IPS DF 19.7 (cell line): Measurements from ENCODE around the gene MIS18BP1.
"Not testable (repeated sequence)": the region's sequence is repeated elsewhere in the genome, so short reads cannot be mapped to it uniquely, and the experiment has no call there.

Source experiments
- DNase-seq: peaks from one replicate; pipeline ENCODE4 v3.0.0-alpha.2; 2013; ENCODE audit warnings: low read depth, low spot score

The MIS18BP1 gene

DNA sequence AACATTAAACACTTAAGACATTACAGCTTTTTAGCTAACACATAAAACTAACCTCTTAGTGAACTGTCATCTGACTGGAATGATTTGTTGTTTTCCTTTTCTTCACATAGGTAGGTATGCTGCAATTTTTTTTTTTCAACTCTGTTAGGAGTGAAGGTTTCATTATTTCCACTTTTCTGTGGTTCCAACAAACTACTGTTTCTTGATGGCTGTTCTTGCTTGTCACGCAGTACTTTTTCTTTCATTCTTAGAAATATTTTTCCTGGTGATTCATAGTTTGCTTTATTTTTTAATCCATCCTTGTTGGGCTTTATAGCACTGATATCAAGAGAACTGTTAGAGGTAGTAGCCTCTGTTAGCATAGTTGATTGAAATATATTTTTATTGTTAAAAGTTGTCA lies 6.3 kb downstream of the MIS18BP1 start:
- no peak for DNase-seq

- DNase-seq: no peak
Observed at GRCh38 chr14:45246151-45246550, 6.9 kb downstream of the MIS18BP1 start.

GRCh38 chr14:45242706-45243105 lies 10.3 kb downstream of the MIS18BP1 start:
- DNase-seq: no peak

- DNase-seq: no peak
Observed at GRCh38 chr14:45238988-45239387, 14.0 kb downstream of the MIS18BP1 start.

GRCh38 chr14:45227566-45227965 lies 25.4 kb downstream of the MIS18BP1 start:
- DNase-seq: no peak

GRCh38 chr14:45222485-45223262 lies 30.3 kb downstream of the MIS18BP1 start:
- no peak for DNase-seq

- DNase-seq: not testable (repeated sequence)
Observed at GRCh38 chr14:45214341-45214740, 38.7 kb downstream of the MIS18BP1 start.

DNA sequence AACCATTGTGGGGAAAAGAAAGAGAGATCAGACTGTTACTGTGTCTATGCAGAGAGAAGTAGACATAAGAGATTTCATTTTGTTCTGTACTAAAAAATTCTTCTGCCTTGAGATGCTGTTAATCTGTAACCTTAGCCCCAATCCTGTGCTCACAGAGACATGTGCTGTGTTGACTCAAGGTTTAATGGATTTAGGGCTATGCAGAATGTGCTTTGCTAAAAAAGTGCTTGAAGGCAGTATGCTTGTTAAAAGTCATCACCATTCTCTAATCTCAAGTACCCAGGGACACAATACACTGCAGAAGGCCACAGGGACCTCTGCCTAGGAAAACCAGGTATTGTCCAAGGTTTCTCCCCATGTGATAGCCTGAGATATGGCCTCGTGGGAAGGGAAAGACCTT lies 39.3 kb downstream of the MIS18BP1 start:
- not testable (repeated sequence) for DNase-seq

GRCh38 chr14:45212231-45212630 lies 40.8 kb downstream of the MIS18BP1 start:
- no peak for DNase-seq

DNA sequence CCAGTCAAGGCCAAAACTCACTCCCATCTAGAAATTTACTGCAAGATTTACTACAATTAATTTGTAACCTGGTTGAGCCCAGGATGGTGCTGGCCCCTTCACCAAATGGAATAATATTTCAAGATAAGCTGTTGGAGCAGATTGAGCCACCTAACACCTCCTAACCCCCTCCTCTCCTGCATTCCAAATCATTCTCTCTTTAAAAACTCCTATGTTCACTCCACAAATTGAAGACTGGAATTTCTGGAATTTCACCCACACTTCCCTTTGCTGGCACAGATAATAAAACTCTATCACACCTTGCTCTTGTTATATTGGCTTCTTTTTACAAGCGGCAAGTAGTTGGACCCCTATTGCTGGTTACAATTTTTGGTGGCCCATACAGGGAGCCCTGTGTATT lies 41.7 kb downstream of the MIS18BP1 start:
- no peak for DNase-seq

DNA sequence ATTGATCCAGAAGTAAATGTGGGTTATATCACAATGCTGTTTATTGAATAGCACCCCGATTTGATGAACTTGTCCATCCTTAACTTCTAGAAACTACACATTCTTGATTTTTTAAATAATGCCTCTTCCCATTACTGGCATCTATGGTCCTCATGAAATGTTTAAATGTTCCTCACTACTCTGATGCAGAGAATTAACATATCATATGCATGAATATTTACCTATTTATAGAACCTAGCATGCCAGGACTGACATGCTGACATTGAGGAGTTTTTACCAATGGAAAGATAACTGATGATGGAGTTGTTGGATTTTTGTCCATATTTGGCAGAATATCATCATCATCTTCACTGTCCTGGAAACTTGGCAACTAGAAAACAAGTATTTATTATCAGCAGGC lies 42.8 kb downstream of the MIS18BP1 start:
- no peak for DNase-seq

DNA sequence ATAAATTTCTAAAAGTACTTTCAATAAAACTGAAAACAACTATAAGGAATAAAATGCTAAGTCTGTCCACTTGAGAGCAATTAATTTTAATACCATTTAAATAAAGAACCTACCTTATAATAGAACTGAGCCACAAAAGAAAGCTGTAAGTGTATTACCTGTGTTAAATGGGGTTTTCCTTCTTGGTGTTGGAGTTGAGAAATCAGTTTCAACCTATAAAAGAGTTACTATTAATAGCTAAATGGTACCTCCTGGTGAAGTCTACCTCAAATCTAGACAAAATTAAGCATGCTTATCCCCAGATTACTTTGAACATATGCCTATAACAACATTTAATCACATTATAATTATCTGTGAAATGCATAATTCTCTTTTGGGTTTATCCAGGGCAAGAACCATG lies 48.8 kb downstream of the MIS18BP1 start:
- no peak for DNase-seq

GRCh38 chr14:45201905-45202304 lies 51.1 kb downstream of the MIS18BP1 start:
- DNase-seq: no peak

DNA sequence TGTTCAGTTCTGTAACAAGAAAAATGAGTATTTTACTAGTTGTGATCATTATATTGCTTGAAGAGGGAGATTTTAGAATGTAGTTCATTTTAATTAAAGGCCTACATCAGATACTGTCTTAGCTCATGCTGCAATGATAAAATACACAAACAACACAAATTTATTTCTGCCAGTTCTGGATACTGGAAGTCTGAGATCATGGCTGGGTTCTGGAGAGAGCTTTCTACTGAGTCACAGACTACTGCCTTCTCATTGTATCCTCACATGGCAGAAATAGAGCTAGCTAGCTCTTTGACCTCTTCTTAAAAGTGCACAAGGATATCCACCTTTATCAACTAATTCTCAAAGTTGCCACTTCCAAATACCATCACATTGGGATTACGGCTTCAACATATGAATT lies 53.8 kb downstream of the MIS18BP1 start:
- DNase-seq: no peak

DNA sequence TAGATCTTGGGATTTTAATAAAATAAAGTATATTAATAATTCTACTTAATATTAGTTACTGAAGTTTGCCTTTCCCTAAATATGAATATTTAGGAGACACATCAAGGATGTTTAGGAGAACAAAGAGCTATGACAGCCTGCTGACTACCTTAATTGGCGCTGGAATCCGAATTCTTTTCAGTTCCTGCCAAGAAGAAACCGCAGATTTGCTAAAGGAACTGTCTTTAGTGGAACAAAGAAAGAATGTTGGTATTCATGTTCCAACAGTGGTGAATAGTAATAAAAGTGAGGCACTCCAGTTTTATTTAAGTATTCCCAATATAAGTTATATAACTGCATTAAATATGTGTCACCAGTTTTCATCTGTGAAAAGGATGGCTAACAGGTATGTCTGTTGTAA lies 54.5 kb downstream of the MIS18BP1 start:
- DNase-seq: no peak

GRCh38 chr14:45194964-45195363 lies 58.0 kb downstream of the MIS18BP1 start:
- no peak for DNase-seq

DNA sequence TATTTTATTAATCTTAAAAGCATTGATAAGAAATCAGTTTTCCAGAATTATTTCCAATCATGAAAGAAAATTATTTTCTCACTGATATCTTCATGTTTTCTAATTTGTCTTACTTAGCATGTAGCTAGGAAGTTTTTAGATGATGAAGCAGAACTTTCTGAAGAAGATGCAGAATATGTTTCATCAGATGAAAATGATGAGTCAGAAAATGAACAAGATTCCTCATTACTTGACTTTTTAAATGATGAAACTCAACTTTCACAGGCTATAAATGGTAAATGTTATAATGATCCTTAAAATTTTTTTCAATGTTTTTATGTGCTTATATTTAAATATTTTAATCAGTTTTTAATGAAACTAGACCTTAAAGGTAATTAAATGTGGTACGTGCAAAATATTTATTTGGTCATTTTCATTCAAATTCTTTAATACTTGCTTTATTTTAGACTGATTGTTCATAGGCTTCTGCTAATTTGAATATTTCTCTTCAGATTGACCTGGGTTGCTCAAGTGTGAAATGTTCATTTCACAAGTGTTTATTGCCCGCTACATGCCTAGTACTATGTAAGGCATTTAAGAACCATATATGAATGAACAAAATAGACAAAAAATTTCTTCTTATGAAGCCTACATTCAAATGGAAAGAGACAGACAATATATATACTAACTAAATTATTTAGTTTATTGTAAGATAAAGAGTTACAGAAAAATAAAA lies 67.7 kb downstream of the MIS18BP1 start:
- DNase-seq: no peak

- DNase-seq: no peak
Observed at GRCh38 chr14:45181806-45182205, 71.2 kb downstream of the MIS18BP1 start.

DNA sequence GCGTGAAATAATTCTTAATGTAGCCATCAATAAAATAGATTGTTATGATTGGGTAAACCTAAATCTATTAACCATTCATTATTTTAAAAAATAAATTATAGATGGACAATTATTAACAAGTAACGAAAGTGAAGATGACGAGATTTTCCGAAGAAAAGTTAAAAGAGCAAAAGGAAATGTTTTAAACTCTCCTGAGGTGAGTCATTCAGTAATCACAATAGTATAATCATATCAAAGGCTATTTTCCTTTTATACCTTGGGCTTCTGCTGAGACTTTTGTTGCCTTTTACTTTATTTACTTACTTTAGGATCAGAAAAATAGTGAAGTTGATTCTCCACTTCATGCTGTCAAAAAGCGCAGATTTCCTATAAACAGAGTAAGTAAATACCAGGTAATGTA lies 71.7 kb downstream of the MIS18BP1 start:
- DNase-seq: no peak

GRCh38 chr14:45177076-45177475 lies 75.9 kb downstream of the MIS18BP1 start:
- no peak for DNase-seq

DNA sequence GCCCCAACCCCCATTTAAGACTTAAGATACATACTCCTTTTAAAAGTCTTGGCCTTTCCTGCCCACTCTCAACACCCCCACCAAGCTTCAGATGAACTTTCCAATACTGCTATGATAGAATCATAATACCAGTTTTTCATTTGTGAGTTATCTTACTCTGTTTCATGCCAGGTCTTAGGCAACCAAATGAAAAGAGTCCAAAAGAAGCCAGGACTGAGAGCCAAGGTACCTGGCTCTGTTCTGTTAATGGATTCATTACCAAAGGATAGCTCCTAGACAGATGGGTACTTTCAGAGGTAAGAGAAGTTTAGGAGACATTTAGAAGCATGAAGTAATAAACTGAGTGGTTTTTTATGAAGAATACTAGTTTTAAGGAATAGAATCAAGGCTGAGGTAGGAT lies 83.1 kb downstream of the MIS18BP1 start:
- no peak for DNase-seq

GRCh38 chr14:45156067-45156466 lies 96.9 kb downstream of the MIS18BP1 start:
- no peak for DNase-seq
